NCI-H1436 treated with DMSO at 0.1 percent for 48 hours (cell line): Measurements from ENCODE around the gene ETV7.
"Not testable (repeated sequence)": the region's sequence is repeated elsewhere in the genome, so short reads cannot be mapped to it uniquely, and the experiment has no call there.

ENCODE experiments used
- DNase-seq: peaks from one replicate; lab custom pipeline; 2025; lab: John Stamatoyannopoulos, UW

ETV7 gene

GRCh38 chr6:36339146-36339545 is 48.3 kb downstream of the ETV7 start:
- DNase-seq = no peak

GRCh38 chr6:36338223-36338622 is 49.2 kb downstream of the ETV7 start:
- DNase-seq = not testable (repeated sequence)

DNA sequence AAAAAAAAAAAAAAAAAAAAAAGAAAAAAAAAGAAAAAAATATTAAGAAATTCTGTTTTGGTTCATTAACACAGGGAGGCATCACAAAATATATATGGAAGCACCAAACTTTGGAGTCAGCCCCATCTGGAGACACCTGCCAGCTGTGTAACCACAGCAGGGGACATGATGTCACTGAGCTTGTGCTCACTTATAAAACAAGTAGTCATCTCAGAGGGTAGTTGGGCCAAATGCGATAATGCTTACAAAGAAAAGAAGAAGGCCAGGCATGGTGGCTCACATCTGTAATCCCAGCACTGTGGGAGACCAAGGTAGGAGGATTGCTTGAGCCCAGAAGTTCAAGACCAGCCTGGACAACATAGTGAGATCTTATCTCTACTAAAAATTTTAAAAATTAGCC is 49.7 kb downstream of the ETV7 start:
- no peak for DNase-seq

DNA sequence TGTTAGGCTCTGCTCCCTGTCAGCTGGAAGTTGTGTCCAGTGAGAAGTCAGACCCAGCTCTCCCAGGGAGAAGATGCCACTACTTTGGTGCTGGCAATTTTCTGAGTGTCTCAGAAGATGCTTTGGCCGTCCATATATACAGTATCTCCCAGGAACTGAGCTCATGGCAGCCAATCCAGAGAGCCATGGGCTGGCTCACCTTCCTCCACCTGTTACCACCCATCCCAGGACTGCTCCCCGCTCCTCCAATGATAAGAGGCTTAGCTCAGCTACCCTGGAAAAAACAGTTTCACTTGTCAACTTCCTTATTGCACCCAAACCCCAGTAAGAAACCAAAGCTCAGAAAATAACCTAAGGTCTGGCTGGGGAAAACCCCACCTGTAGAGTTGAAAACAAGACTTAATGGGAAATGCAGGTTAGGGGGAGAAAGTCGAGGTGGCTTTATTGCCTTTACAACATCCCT is 50.7 kb downstream of the ETV7 start, which contains the start of gene BNIP5:
TSS of gene BNIP5 (minus strand) at position 110 of the 463 bp plus-strand sequence. CDS start 6,198 bp downstream, outside the sequence.
- no peak for DNase-seq

GRCh38 chr6:36336208-36336710 is 51.2 kb downstream of the ETV7 start:
- no peak for DNase-seq

GRCh38 chr6:36335465-36336207 is 51.8 kb downstream of the ETV7 start:
- no peak for DNase-seq

- no peak for DNase-seq
Measured at GRCh38 chr6:36334832-36335459, 52.5 kb downstream of the ETV7 start.

GRCh38 chr6:36333931-36334725 is 53.3 kb downstream of the ETV7 start:
- no peak for DNase-seq

DNA sequence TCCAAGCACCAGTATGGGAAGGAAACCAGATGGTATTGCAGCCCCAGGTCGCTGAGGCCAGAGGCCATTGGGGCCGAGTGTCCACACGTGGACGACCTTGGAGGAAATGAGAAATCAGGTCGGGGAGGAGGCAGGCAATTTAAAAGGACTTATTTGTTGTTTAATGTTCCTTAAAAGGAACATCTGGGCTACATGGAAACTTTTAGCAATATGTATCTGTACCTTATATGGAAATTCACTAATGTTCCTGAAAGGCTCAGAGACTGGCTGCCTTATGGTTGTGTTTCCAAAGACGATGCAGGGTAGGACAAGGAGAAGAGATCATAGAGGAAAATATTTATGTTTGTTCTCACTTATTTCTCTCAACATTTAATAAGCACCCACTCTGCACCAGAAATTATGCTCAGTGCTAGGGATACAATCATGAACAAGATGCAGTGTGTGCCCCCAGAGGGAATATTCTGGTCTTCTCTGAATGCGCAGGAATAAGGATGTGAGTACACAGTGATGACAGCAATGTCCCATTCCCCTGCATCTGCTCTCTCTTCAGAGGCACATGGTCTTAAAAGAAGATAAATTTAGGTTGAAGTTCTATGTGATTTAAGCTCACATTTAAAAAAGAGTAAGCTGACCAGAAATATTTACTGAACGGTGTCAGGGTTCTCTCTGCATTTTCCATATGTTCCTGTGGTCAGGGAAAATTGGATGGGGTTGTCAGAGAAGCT is 54.1 kb downstream of the ETV7 start:
- DNase-seq = no peak

DNA sequence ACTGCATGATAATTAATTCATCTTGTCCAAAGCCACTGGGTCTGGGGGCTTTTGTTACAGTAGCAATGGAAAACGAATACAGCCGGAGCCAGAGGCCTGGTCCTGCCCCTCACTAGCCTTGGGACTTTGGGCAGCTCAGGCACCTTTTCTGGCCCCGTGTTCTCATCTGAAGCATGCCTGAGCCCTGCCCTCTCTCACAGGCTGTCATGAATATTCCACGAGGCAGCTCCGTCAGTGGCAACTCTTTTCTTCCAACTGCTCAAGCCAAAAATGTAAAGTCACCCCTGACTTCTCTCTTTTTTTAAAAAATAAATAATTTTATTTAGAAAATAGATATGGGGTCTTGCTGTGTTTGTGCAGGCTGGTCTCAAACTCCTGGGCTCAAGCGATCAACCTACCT is 56.1 kb downstream of the ETV7 start:
- no peak for DNase-seq

DNA sequence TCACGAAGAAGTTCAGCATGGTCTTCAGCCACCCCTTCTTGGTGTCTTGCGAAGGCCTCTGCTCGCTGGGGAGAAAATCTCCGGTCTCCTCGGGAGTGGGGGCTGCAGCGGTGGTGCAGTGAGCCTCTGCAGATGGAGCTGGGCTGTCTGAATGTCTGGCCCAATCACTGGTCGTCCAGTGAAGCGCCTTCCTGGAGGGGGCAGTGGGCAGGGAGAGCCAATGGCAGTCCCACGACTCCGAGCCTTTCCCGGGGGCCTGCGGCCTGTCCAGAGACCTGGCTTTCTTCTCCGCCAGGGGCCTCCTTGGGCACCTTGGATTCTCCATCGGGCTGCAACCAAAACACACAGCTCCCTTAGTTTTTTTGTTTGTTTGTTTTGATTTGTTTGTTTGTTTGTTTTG is 57.1 kb downstream of the ETV7 start:
- DNase-seq = no peak

GRCh38 chr6:36329798-36330291 is 57.6 kb downstream of the ETV7 start:
- no peak for DNase-seq

- DNase-seq = no peak
Measured at GRCh38 chr6:36328600-36328999, 58.9 kb downstream of the ETV7 start.

DNA sequence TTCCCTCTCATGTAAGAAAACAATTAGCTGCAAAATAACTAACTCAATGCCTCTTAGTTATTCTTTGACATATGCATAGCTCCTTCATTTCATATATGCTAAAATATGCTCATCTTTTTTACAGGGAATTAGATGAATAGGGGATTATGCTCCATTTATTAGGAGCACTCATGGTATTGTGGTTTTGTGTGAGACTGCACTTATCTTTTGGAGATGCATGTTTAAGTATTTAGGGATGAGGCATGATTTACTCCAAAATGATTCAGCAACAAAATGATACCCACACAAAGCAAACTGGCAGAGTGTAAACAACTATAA is 59.6 kb downstream of the ETV7 start:
- no peak for DNase-seq

- DNase-seq = no peak
Measured at GRCh38 chr6:36327226-36327918, 60.1 kb downstream of the ETV7 start.

- no peak for DNase-seq
Measured at GRCh38 chr6:36326356-36326995, 61.0 kb downstream of the ETV7 start.

DNA sequence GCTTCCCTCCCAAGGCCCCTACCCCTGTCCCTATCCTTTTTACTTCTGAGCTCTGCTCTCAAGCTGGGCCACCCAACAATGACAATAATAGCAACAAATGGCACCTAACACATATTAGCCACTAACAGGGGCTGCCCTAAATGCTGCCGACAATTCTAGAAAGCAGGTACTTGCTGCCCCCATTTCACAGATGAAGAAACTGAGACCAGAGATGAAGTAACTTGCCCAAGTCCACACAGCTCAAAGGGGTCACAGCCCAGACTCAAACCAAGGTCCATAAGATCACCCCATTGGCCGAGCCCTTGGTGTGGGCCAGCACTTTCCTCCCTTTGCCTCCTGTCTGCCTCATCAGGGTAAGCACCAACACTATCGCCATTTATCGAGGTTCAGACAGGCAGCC is 62.8 kb downstream of the ETV7 start:
- DNase-seq = no peak

- DNase-seq = no peak
Measured at GRCh38 chr6:36324191-36324590, 63.3 kb downstream of the ETV7 start.

DNA sequence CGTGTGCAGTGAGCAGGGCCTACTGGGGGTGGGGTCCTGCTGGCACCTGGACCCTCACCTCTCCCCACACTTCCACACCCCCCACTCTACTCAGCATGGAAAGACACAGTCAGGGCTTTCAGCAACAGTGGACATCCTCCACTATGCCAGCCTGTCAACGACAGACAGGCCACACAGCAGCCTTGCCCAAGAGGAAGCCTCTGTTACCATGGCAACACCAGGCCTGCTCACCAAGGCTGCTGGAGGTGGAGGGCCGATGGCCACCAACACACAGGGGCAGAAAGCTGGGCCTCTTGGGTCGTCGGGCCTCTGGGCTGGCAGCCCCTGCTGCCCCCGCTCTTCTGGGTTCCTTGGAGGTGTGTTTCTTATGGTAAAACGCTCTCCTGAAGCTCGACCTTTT is 64.4 kb downstream of the ETV7 start:
- DNase-seq = no peak

GRCh38 chr6:36322591-36322990 is 64.9 kb downstream of the ETV7 start:
- DNase-seq = no peak

DNA sequence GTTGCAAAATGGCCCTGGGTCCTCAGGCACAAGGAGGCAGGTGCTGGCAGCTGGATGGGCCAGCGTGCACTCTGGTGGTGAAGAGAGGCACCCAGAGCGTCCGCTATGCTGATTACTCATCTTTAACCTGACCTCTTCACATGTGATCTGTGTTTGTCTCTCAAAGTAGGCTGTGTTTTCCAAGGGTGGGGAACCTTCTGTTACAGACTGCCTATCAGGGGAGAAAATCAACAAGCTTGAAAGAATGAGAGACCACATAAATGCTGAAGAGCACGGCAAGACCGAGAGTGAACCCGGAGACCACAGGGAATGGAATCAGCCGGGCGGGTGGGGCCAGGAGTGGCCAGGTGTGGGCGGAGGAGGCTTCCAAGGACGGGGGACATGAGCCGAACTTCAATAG is 67.0 kb downstream of the ETV7 start:
- DNase-seq = no peak
